NCI-H2081 (cell line): ENCODE data around the gene ILDR1.
A peak's percentile ranks its signal among the peaks of the same experiment; 100 is the strongest.
"Not testable (repeated sequence)": the region's sequence is repeated elsewhere in the genome, so short reads cannot be mapped to it uniquely, and the experiment has no call there.

Experiments
- DNase-seq, 2 experiments: peaks; one replicate each; lab custom pipeline; 2025; lab: John Stamatoyannopoulos, UW

ILDR1 gene

DNA sequence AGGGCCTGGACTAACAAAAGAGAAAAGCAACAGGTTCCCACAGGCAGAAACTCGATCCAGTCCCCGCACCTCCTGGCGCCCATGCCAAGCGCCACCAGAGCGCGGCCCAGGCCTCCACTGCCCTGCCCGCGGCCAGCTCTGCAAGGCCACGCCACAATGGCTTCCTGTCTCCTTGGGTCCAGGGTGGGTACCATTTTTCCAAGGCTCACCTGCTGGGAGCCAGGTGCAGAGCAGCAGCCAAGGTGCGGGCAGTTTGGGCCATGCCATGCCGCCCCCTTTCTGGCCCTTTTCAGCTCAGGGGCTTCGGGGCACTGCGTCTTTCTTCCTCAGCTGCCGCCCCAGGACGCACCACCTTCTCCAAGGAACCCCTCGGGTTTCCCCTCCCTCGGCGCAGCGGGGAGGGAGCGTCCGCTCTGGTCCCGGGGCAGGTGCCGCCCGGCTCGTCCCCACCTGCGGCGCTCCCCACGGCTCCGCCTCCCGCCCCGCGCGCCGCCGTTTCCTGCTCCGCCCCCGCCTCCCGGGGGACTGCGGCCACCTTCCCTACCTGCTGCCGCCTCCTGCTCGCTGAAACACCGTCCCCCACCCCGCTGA, at the start of gene ILDR1:
ILDR1 (minus strand) TSS at position 437 of the 591 bp plus-strand sequence; CDS start at position 267, 170 bp downstream.
- peak; percentile 83 to 86 for DNase-seq

- DNase-seq = no peak
Measured at GRCh38 chr3:122067588-122068240, 45.7 kb upstream of the ILDR1 start.

GRCh38 chr3:122067214-122067550, 45.1 kb upstream of the ILDR1 start:
- no peak for DNase-seq

DNA sequence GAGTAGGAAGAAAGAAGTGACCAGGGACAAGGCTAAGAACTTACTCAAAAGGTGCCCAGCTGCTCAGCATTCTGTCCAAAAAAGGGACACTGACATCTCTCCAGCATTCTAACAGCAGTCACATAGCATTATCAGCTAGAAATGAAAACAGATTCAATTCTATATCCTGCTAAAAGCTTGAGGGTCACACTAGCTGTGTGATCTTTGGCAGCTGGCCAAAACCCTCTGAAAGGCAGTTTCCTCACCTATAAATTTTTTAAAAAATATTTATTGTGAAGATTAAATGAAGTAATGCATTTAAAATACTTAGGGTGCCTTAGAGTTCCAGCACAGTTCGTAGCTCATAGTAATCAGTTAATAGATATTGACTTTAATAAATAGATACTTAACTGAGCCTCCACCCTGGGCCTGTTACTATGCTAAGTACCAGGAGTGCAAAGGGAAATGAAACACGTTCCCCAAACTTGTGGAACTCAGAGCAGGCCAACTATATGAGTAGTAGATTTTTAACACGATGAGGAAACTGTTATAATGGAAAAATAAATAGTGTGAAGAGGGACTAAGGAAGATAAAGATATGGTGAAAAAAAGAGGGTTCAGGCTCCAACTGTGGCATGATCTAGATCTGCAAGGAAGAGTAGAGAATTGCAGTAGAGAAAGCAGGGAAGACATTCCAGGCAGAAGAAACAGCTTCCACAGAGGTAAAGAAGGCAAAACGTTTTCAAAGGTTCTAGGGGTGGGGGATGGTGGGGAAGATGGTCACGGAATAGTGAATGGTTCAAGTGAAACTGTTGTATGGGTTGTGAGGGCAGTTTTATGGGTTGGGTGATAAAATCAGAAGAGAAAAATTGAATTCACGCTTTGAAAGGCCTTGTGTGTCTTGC, 44.5 kb upstream of the ILDR1 start:
- no peak for DNase-seq

DNA sequence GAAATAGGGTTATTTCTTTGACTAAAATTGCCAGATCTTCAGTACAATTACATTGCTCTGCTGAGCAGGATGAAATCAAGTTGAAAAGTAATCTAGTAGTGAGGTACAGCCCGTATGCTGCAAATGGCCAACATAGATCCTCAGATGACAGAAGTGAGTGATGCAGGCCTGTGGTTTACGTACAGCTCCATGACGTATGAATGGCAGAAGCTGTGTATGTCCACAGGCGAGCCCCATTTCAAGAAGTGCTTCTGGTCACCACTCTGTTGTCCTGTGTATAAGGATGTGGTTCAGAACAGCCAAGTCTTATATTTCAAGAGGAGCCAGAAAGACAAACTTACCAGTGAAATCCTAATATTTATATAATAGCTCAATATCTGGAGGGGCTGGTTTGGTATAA, 42.3 kb upstream of the ILDR1 start:
- no peak for DNase-seq

DNA sequence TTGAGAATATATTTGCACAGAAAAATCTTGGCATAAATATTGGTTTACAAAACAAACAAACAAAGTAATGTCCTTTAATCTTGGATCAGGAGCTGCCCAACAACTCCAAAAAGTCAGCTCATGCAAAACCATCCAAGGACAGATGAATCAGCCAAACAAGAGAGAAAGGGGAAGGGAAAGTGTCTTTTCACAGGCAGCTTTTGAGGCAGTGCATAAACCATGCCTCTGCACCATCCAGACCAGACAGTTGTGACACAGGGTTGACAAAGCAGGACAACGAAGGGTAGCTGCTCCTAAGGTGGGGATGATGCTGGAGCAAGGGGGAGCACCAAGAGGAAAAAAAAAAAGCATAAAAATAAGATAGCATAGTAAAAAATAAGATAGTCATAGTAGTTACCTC, 41.9 kb upstream of the ILDR1 start:
- no peak for DNase-seq

GRCh38 chr3:122060040-122060698, 38.1 kb upstream of the ILDR1 start:
- DNase-seq = no peak

DNA sequence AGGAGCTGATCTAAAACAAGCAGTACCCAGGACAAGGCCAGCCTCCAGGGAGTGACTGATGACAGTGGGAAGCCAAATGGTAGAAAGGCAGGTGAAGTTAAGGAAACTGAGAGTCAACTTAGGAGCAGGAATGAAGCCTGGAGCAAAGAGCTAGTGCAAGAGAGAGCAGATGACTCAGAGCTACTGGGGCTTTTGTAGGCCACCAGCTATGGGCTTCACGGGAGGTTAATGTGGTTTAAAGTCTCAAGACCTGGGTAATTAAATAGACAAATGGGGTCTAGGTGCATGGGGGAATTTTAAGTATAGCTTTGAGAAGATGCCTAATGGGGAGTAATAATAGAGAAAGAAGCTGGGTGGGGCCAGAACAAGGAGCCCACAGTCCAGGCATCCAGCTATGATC, 36.2 kb upstream of the ILDR1 start:
- no peak for DNase-seq

GRCh38 chr3:122057671-122058070, 35.6 kb upstream of the ILDR1 start:
- DNase-seq = no peak

- DNase-seq = no peak
Measured at GRCh38 chr3:122055215-122055614, 33.2 kb upstream of the ILDR1 start, which contains the start of gene CD86. Gene CD86, plus strand, starts transcription at chr3:122055362. Its CDS starts 128 bp downstream, at chr3:122055490.

GRCh38 chr3:122052968-122053367, 30.9 kb upstream of the ILDR1 start:
- no peak for DNase-seq

DNA sequence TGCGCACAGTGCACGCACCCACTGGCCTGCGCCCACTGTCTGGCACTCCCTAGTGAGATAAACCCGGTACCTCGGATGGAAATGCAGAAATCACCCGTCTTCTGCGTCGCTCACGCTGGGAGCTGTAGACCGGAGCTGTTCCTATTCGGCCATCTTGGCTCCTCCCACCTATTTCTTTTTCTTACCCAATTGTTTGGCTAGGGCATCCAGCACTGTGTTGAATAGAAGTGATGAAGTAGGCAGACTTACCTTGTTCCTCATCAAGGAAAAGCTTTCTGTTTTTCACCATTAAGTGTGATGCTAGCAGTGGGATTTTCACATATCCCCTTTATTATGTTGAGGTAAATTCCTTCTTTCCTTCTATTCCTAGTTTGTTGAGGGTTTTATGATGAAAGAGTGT, 25.7 kb upstream of the ILDR1 start:
- not testable (repeated sequence) for DNase-seq

- DNase-seq = not testable (repeated sequence)
Measured at GRCh38 chr3:122047296-122047695, 25.2 kb upstream of the ILDR1 start.

DNA sequence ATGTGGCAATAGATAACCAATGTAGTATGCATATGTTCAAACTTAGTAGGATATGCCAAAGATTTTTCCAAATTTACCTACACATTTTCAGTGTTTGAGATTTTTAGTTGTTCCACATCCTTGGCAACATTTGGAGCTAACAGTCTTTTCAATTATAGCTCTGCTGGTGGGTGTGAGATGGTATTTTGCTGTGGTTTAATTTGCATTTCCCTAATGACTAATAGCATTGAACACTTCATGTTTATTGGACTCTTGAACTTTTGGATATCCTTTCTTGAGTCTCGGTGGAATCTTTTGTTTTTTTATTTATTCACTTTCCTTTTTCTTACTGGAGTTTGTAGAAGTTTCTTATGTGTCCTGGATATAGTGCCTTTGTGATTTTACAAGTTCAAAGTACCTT, 11.0 kb upstream of the ILDR1 start:
- no peak for DNase-seq

DNA sequence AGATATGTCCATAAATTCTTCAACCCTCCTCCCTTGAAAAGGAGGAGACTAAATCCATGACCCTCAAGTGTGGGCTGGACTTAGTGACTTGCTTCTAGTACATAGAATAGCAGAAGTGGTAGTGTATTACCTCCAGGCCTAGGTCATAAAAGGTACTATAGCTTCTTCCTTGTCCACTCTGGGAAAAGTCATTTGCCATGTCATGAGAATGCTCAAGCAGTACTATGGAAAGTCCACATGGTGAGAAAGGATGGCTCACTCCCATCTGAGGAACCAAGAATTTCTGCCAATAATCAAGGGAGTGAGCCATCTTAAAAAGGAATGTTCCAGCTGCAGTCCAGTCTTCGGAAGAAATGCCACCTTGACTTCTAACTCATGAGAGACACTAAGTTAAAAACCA, 10.5 kb upstream of the ILDR1 start:
- DNase-seq = no peak

DNA sequence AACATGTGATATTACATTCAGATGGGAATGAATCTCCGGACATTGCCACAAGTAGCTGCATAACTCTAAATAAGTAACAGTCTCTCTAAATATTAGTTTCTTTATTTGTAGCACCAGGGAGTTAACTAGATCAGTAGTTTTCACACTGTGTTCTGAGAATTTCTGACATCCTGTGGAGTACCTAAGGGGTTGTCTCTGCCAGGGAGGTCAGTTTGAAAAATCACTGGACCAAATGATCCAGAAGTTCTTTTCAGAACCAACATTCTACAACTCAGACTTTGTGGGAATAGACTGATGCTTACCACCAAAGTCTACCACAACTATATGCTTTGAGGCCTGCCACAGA, 9.0 kb upstream of the ILDR1 start:
- no peak for DNase-seq

DNA sequence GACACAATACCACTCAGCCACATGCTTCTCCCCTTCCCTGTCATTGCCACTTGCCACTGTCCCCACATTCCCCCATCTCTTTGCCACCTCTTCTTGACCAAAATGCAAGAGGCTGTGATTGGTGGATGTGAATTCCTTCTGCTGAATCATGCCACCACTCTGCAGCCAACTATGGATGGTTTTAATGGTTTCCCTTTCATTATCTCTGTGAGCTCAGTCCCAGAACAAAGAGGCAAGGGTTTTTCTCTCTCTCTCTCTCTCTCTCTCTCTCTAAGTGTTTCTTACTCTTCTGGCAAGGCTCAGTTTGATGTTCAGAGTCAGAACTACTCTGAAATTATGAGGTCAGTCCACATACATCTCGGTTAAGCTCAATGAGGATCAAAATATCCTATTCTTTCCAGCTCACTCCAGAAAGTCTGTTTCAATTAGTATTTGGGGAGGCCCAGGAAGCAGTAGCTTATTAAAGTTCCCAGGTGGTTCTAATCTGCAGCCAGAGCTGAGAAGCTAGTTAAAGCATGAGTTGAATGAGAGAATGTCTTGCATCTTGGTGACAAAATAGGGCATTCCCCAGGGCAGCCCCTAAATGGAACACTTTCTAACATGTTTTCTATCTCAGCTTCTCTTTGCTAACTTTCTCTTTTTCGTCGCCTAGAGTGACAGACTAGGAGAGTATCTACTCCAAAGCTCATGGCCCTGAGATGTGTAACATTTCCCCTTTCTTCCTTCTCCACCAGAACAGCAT, 8.5 kb upstream of the ILDR1 start:
- DNase-seq = no peak

DNA sequence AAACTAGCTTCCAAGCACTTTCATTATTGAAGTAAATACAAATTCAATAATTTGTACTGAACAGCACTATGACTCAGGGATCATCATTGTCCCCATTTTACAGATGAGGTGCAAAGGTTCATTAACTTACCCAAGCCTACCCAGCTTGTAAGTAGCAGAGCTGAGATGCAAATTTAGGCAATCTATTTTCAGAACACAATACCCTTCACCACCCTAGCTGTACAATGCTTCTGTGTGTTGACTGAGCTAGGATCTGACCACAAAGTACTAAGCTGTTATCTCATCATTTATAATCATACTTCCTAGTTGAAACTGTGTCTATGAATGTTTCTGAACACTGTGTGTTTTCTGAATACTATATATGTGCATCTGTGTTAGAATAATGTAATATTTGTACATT, 3.2 kb upstream of the ILDR1 start:
- DNase-seq = no peak

GRCh38 chr3:122024800-122025199, 2.8 kb upstream of the ILDR1 start:
- no peak for DNase-seq

DNA sequence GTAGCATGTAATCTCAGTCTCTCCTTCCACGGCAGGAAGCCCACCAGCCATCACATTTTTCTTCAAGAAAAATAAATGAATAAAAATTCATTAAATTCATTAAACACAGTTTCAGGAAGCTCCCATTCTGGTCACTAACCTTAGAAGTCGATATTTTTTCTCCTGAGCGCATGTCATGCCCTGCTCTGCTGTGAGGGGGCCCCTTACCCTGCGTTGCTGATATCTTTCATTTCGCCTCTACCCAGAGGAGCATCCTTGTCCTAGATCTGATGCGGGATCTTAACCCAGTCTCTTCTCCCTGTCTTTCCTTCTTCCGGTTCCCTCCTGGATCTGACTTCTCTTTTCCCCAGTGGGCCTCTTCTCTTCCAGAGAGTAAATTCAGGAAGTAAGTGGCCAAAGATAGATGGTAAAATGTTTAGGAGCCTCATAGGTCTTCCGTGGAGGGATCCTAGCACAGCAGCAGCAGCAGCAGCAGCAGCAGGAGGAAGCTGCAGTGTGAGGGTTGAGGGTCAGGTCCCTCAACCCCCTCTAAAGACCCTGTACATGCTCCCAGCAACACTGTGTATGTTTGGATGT, 1.4 kb upstream of the ILDR1 start:
- DNase-seq = no peak

- DNase-seq = no peak
Measured at GRCh38 chr3:122021037-122021436, 1.0 kb downstream of the ILDR1 start.

DNA sequence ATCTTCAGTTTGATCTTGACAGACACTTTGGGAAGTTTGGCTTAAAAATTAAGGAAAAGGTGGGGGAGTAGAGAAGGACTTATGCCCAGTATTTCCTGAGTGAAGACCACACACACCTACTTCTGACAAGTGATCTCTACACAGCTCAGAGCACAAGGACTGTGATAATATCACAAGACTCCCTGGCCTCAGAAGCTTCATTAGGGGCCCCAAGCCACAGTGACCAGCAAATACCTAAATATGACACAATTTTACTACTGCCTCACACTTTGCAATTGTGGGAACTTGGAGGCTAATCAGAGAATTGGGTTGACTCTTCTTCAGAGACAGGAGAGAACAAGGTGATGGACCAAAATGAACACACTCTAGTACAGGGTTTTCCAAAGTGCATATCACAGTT, 2.6 kb downstream of the ILDR1 start:
- no peak for DNase-seq
